ENCODE measurements around the gene CHTOP. TPM values are rescaled to one million over a fixed set of nuclear protein-coding genes. Genes with fewer than 3 reads are reported as not detected.
A peak's percentile ranks its signal among the peaks of the same experiment; 100 is the strongest.

CHTOP gene
- total and polyA plus RNA-seq, 2 of the 13 experiments (the other 11 are each of a cell fraction or from before 2014, with no cell fraction given), result 38.0 to 51.9 TPM

DNA sequence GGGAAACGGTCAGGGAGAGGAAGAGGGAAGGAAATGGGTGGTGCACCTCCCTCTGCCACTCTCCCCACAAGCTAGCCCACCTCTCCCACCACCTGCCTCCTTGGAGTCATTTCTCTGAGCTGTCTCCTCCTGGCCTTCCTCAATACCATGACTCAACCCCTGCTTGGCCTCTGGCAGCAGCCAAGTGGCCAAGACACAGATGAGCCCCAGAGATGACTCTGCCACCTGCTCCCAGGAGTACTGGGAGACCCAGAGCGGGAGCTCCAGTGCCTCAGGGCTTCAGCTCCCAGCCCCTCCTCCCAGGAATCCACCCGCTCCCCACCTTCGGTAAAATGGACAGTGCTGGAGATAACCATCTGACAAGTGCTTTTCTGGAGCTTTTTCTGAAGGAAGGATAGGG, 23.5 kb upstream of the CHTOP start (continued):
- TF ChIP-seq CCAR2 (optimal IDR thresholded peaks at IDR 0.05; ENCODE audit: low read depth, low read length) (no peak), KLF6 (CRISPR knock-in tag; IDR thresholded peaks at IDR 0.05) (no peak), SRSF1 (optimal IDR thresholded peaks at IDR 0.05; ENCODE audit: low read depth, low read length) (no peak)
- TF ChIP-seq, protein P1, sequence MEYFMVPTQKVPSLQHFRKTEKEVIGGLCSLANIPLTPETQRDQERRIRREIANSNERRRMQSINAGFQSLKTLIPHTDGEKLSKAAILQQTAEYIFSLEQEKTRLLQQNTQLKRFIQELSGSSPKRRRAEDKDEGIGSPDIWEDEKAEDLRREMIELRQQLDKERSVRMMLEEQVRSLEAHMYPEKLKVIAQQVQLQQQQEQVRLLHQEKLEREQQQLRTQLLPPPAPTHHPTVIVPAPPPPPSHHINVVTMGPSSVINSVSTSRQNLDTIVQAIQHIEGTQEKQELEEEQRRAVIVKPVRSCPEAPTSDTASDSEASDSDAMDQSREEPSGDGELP (IDR thresholded peaks at IDR 0.05; ENCODE audit: borderline replicate concordance, low read depth), result no peak

DNA sequence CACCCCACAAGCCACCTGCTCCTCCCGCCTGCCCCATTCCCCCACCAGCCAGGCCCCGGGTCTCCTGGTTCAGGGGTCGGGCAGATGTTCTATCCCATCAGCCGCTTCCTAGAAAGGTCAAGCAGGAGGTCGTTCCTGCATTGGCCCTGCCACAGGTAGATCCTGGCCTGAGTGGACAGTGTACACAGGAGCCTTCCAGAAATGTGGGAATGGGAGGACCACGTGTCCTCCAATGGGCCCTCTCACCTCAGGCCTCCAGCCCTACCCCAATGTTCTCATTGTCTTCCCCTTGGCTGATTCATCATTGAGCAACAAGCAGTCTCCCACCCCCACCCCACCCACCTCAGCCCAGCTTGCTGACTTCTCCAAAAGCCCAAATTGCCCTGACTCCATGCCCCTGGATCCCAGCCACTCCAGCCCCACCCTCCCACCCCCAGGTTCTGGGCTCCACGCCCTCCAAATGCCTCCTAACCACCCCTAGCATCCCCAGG, 23.0 kb upstream of the CHTOP start:
- in situ Hi-C loops (cut with HindIII; ENCODE audit: extremely low pct_ligation_motif_present, low pct_unique_long_range_greater_than_20kb), result no loop called here
- TF ChIP-seq MYC (CRISPR knock-in tag; IDR thresholded peaks at IDR 0.05; ENCODE audit: borderline replicate concordance) (peak; percentile 17; the same call in 1 of the 2 replicates), SNRNP70 (IDR thresholded peaks at IDR 0.05; ENCODE audit: low read depth, low read length) (no peak), ZNF687 (CRISPR knock-in tag; IDR thresholded peaks at IDR 0.05) (peak; percentile 44), RARA (CRISPR knock-in tag; IDR thresholded peaks at IDR 0.05) (0 out of 2 replicates have a peak, but pooled peaks have one; percentile 15), ZNF263 (CRISPR knock-in tag; IDR thresholded peaks at IDR 0.05) (0 out of 2 replicates have a peak, but pooled peaks have one; percentile 26), MXI1 (IDR thresholded peaks at IDR 0.05; ENCODE audit: borderline replicate concordance, low read depth, low read length) (no peak), NR2F6 (IDR thresholded peaks at IDR 0.05) (no peak), NR2F6 (CRISPR knock-in tag; IDR thresholded peaks at IDR 0.05) (peak; percentile 24; the same call in 1 of the 2 replicates), FOSL2 (CRISPR knock-in tag; IDR thresholded peaks at IDR 0.05) (peak; percentile 45; the same call in 1 of the 2 replicates), SAP130 (CRISPR knock-in tag; IDR thresholded peaks at IDR 0.05; ENCODE audit: low read depth) (0 out of 2 replicates have a peak, but pooled peaks have one; percentile 12), ZNF879 (CRISPR knock-in tag; IDR thresholded peaks at IDR 0.05) (no peak), MAX (IDR thresholded peaks at IDR 0.05) (peak; percentile 30; the same call in 1 of the 2 replicates)
- TF ChIP-seq, protein P2, sequence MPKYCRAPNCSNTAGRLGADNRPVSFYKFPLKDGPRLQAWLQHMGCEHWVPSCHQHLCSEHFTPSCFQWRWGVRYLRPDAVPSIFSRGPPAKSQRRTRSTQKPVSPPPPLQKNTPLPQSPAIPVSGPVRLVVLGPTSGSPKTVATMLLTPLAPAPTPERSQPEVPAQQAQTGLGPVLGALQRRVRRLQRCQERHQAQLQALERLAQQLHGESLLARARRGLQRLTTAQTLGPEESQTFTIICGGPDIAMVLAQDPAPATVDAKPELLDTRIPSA (CRISPR knock-in tag; IDR thresholded peaks at IDR 0.05; ENCODE audit: borderline replicate concordance), result no peak
- H3K4me3 ChIP-seq (replicated peaks in 1 of 3; ENCODE audit: insufficient read depth in 1 of 3, low read depth in 2 of 3, low read length in 3 of 3), result no peak overlapping the region
- intact Hi-C loops (cut with micrococcal nuclease; ENCODE audit: unreplicated experiment), result no loop called here
- CTCF ChIA-PET (ENCODE audit: low intra/inter-chr PET ratio, low total read pairs), result no interaction called here
- no peak overlapping the region for H3K27ac ChIP-seq (ENCODE audit: extremely low read length, insufficient read depth, low read length)
- 73% methylated on average over 7 of the region's 7 CpGs for WGBS (ENCODE audit: low lambda C conversion rate)
- H4K20me1 ChIP-seq (ENCODE audit: insufficient read depth, low read length), result no peaks in the 10 kb centered on the region
- FAIRE-seq (no peak), DNase-seq (ENCODE audit: low spot score) (no peak), ATAC-seq (no peak)
- peaks cover 13% of the 10 kb centered on the region for H3K79me2 ChIP-seq (ENCODE audit: insufficient read depth, low read length)
- H3K36me3 ChIP-seq (replicated peaks in 1 of 2; ENCODE audit: control insufficient read depth in 1 of 2, insufficient read depth in 2 of 2, low read length in 2 of 2), result no peaks in the 10 kb centered on the region; a peak in 1 of 5 replicates
- H3K27me3 ChIP-seq (ENCODE audit: control insufficient read depth in 1 of 2, insufficient read depth in 2 of 2, low read length in 2 of 2), result no peaks in the 10 kb centered on the region; a peak in 1 of 5 replicates
- no peaks in the 10 kb centered on the region for H3K9me3 ChIP-seq (ENCODE audit: low read length)
- POLR2A ChIA-PET, result interaction anchor here (0.9 to 12.2 kb wide), 4 partner anchors 14 to 43 kb away, joined by 3 to 390 read pairs (median 34); partner anchors contain the start of genes CHTOP, S100A1 and S100A13
- peaks cover 80% of the 10 kb centered on the region for H3K4me1 ChIP-seq (ENCODE audit: insufficient read depth, low read length)
- BruUV-seq (replicated peaks), result no TSS peak
- H3K9ac ChIP-seq (ENCODE audit: insufficient read depth, low read depth, low read length), result no peak overlapping the region
- peak overlapping the region; percentile 98; the same call in 1 of the 2 replicates for H3K4me2 ChIP-seq (ENCODE audit: low read depth, low read length)
- no peak overlapping the region for H2AFZ ChIP-seq (ENCODE audit: low read length)

All from HepG2 (cell line).